SHP77 (cell line): ENCODE results near the gene RDH5.

ENCODE experiments used
- DNase-seq, 2 experiments: peaks; one replicate each; lab custom pipeline; 2025; lab: John Stamatoyannopoulos, UW

The RDH5 gene

DNA sequence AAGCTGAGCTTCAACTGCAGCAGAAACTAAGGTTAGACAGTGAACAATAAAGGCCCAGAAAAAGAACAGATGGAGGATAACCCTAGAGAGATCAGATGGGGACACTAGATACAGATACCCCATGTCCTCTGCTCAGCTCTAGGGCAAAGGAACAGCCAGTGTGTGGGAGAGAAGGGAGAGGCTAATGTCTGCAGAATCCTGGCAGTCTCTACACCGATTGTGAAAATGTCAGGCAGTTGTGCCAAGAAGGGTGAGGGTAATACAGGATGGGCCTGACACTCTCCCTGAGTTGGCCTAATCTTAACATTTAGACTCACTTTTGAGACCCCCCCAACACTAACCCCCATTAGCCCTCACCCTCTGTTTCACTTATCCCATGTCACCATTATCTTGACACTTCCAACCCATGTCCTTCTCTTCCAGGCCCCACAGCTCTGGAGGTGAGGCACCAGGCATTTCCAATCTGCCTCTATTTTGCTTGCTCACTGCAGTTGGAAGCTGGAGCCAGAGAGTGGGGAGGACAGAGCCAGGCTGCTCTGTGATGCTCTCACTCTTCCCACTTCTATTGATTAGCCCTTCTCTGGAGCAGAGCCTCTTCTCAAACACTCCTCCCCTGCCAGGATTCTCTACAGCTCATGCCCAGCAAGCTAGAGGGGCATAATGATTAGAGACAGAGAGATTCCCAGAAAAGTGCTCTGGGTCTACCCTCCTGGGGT lies 7.3 kb upstream of the RDH5 start:
- DNase-seq, result no peak

DNA sequence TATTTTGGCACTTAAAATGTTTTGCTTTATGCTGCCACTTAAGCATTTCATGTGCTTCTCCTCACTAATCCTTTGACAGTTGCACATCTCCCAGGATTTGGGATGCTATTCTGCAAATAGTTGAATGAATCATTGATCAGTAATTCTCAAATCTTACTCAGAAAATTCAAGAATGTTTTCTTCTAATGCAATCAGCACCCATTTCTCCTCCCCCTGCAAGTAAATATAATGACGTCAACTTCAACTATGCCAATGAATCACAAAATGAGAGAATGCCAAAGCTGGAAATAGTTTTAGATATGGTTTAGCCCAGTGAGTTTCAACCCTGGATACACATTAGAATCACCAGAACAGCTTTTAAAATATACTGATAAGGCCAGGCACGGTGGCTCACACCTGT lies 6.5 kb upstream of the RDH5 start:
- DNase-seq, result no peak

DNA sequence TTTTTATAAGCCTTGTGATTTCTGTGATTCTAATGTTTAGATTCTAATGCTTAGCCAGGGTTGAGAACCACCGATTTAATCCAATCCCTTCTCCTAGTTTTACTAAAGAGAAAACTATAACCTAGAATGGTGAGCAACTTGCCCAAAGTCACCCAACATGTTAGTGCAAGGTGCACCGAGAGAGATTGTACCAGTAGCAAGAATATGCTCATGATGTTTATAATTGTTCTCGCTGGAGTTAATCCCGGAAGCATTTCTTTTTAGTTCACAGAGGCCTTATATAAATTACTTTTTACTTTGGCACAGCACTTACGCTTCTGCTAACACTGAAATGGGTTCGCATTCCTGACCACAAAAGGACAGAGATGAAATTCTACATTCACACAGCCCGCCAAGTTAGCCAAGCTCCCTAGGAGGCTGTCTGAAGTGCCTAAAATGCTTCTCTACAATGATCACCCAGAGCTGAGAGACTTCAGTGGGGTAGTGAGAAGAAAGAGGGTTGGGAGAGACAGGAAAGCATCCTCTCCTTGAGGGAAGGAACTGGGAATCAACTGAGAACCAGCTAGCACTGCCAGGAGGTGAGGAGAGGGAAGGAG lies 4.9 kb upstream of the RDH5 start:
- no peak for DNase-seq

DNA sequence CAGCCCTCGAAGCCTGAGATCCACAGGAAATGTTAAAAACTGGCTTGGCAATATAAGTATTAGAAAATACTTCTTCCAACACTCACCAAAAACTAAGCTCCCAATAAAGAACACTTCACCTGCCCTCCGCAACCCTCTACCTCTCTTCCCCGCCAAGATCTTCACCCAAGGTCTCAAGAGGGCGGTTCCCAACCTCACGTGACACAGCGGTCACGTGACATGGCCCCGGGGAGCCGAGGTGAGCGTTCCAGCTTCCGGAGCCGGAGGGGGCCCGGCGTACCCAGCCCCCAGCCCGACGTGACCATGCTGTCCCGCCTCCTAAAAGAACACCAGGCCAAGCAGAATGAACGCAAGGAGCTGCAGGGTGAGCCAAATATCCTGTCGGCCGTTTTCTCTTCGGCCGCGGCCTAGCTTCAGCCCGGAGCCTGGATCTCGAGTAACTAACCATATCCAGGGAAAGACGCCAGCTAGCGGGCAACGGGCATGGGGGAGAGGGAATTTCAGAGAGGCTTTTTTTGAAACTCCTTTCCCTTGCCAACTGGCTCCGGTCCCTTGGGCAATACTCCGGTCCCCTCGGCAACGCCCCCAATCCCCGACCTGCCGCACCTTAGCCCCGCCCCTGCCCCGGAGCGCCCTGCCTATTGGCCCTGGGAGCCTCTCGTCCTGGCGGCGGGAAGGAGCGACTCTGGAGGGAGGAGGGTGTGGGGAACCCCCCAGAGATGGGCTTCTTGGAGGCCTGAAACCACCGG lies 4.2 kb upstream of the RDH5 start, which contains the start of gene BLOC1S1:
Gene BLOC1S1 (plus strand): TSS at position 214 of the 749 bp plus-strand sequence. CDS start 6 bp downstream, at position 220.
- peak; percentile 90 to 93 for DNase-seq

GRCh38 chr12:55716582-55716957 lies 3.6 kb upstream of the RDH5 start:
- no peak for DNase-seq

GRCh38 chr12:55717011-55718007 lies 2.9 kb upstream of the RDH5 start:
- no peak for DNase-seq

- no peak for DNase-seq
Measured at GRCh38 chr12:55718015-55718414, 2.2 kb upstream of the RDH5 start.

DNA sequence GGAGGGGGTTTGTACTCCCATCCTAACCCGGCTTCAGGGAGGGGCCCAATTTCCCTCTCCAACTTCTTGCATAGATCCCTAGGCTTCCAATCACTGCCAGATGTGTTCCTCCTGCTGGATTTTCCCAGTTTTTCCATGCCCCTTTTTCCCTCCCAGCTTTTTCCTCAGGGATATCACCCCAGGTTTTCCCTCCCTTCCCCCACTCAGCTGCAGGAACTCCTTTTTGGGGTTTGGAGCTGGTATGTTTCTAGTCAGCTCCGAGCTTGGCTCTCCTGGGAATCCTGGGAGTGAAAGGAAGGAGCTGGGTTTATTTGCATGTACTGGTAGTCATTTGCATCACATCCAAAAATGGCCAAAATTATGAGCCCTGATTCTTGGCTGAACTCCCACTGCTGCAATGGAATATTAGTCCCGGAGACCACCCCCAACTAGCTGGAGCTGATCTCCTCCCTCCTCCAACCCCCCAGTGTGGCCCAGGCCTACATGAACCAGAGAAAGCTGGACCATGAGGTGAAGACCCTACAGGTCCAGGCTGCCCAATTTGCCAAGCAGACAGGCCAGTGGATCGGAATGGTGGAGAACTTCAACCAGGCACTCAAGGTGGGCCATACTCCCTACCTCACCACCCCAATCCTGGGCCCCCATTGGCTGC lies 1.4 kb upstream of the RDH5 start:
- DNase-seq, result no peak

DNA sequence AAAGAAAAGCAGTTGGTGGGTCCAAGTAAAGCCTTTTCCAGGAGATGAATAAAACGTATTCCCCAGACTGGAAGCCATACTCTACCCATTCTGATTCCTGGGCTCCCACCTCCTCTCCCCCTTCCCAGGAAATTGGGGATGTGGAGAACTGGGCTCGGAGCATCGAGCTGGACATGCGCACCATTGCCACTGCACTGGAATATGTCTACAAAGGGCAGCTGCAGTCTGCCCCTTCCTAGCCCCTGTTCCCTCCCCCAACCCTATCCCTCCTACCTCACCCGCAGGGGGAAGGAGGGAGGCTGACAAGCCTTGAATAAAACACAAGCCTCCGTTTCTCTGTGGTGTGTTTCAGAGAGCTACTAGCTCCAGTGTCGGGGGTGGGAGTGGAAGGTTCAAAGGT lies 822 bp upstream of the RDH5 start:
- DNase-seq, result no peak

DNA sequence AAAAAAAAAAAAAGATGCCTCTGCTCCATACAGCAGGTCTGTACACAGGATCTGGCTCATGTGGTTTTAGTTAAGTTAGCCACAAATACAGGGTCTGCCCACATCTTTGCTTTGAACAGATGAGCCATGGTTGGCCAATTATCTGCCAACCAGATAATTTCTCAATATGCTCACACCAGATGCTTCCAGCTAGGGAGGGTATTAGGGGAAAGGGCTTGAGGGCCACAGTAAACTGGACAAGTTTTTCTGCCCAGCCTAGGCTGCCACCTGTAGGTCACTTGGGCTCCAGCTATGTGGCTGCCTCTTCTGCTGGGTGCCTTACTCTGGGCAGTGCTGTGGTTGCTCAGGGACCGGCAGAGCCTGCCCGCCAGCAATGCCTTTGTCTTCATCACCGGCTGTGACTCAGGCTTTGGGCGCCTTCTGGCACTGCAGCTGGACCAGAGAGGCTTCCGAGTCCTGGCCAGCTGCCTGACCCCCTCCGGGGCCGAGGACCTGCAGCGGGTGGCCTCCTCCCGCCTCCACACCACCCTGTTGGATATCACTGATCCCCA lies 776 bp downstream of the RDH5 start:
- DNase-seq, result peak; percentile 41 to 65

DNA sequence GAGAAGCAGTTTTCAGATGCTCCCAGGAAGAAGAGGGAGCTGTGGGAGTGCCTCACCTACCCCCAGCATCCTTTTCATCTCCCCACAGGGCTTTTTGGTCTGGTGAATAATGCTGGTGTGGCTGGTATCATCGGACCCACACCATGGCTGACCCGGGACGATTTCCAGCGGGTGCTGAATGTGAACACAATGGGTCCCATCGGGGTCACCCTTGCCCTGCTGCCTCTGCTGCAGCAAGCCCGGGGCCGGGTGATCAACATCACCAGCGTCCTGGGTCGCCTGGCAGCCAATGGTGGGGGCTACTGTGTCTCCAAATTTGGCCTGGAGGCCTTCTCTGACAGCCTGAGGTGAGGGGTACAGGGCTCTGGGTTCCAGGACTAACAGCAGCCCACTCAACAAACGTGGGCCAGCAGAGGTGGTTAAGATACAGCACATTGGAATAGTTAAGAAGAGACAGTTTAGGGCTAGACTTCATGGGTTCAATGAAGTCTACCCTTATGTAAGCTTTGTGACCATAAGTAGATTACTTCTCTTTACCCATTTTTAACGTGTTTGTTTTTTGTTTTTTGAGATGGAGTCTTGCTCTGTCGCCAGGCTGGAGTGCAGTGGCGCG lies 1.5 kb downstream of the RDH5 start:
- DNase-seq, result no peak

GRCh38 chr12:55722948-55723347 lies 2.8 kb downstream of the RDH5 start:
- no peak for DNase-seq

- no peak for DNase-seq
Measured at GRCh38 chr12:55723516-55724225, 3.5 kb downstream of the RDH5 start.

- peak; percentile 35 to 53 for DNase-seq
Measured at GRCh38 chr12:55724226-55724939, 4.2 kb downstream of the RDH5 start.

DNA sequence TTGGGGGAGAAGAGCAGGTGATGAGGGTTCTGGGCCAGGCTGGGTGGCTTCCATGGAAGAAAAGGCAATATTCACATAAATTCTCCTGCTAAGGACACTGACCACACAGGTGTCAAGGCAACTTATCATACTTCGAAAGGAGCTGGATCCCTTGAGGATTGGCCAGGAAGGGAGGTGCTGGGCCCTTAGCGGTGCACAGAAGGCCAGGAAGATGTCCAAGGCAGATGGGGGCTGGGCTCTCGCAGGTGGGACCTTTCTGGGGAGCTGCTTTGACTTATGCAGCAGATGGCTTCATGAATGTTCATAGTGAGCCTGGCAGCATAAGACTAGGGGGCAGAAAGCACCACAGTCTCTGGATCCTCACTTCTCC lies 4.7 kb downstream of the RDH5 start:
- no peak for DNase-seq

- DNase-seq, result no peak
Measured at GRCh38 chr12:55725556-55725955, 5.4 kb downstream of the RDH5 start.

DNA sequence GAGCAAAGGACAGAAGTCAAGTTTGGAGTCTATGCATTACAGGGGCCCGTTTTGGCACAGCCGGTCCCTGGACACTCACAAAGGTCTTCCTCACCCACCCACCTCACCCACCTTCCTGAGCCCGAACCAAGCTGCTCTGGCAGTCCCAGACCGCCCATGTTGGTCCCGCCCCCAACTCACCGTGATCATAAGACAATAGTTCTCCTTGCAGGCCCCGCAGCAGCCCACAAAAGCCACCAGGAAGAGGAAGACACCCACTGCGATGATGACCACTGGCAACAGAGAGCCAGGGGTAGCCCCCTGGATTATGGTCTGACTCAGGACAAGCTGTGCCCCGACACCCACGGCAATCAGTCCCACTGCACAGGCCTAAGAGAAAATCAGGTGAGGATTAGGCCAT lies 6.8 kb downstream of the RDH5 start:
- DNase-seq, result no peak

- DNase-seq, result peak in 1 of 2 experiments; percentile 20
Measured at GRCh38 chr12:55727643-55728185, 7.5 kb downstream of the RDH5 start.
